Muscle layer of duodenum (tissue), 2 donors: Measurements from ENCODE around the gene MGP.

Source experiments
- H3K27ac ChIP-seq: one replicate; pipeline ENCODE4 v1.7.0; 2013; ENCODE audit warnings: mild to moderate bottlenecking, low read length
- H3K27me3 ChIP-seq: one replicate; pipeline ENCODE4 v1.7.0; 2013; ENCODE audit warnings: low read depth, mild to moderate bottlenecking, control low read depth, low read length
- H3K36me3 ChIP-seq, 2 donors: one replicate each; pipeline ENCODE4 v1.7.0; 2013; ENCODE audit warnings: low read length in 2 of 2, control low read depth in 1 of 2, mild to moderate bottlenecking in 1 of 2; ENCODE audit not compliant: insufficient read depth in 2 of 2, control insufficient read depth in 1 of 2
- H3K4me1 ChIP-seq, 2 donors: one replicate each; pipeline ENCODE4 v1.7.0; 2013; ENCODE audit warnings: low read length in 2 of 2, mild to moderate bottlenecking in 2 of 2, control low read depth in 1 of 2, moderate library complexity in 1 of 2; ENCODE audit not compliant: insufficient read depth in 2 of 2, control insufficient read depth in 1 of 2
- H3K4me3 ChIP-seq, 2 donors: one replicate each; pipeline ENCODE4 v1.7.0; 2013; ENCODE audit warnings: low read length in 2 of 2, low read depth in 1 of 2, mild to moderate bottlenecking in 1 of 2
- H3K9me3 ChIP-seq, 2 donors: one replicate each; pipeline ENCODE4 v1.7.0; 2013; ENCODE audit warnings: low read length in 2 of 2, control low read depth in 1 of 2, mild to moderate bottlenecking in 1 of 2; ENCODE audit not compliant: control insufficient read depth in 1 of 2
- donor health status: healthy.

The MGP gene

DNA sequence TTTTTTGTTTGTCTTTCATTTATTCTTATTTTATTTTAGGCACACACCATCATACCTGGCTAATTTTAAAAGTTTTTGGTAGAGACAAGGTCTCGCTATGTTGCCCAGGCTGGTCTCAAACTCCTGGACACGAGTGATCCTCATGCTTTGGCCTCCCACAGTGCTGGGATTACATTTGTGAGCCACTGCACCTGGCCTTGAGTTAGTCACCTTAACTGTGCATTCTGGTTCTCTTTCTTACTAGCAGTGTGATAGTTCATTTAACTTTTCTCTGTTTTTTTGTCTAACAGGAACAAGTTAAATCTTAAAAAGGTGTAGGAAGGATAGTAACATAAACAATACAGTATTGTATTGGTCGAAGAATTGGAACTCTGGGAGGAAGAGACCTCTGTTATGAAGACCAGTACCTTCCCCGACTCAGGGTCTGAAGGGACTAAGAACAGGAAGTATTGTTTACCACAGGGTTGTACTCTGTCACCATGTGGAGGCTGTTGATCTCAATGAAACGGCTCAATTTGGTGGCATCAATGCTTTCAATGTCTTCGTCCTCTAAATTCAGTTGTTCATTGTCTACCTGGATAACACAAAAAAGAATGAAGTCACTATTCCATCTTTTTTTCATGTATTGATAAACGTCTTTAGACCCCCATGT is 34.9 kb upstream of the MGP start:
- H3K4me3 ChIP-seq = no peak overlapping the region
- H3K27me3 ChIP-seq = no peaks in the 10 kb centered on the region
- no peak overlapping the region for H3K27ac ChIP-seq
- no peaks in the 10 kb centered on the region for H3K9me3 ChIP-seq
- no peaks in the 10 kb centered on the region for H3K36me3 ChIP-seq
- no peaks in the 10 kb centered on the region for H3K4me1 ChIP-seq

- H3K4me1 ChIP-seq = no peaks in the 10 kb centered on the region
- H3K27ac ChIP-seq = no peak overlapping the region
- no peaks in the 10 kb centered on the region for H3K9me3 ChIP-seq
- no peaks in the 10 kb centered on the region for H3K36me3 ChIP-seq
- no peak overlapping the region for H3K4me3 ChIP-seq
- no peaks in the 10 kb centered on the region for H3K27me3 ChIP-seq
Observed at GRCh38 chr12:14919455-14919854, 33.8 kb upstream of the MGP start.

DNA sequence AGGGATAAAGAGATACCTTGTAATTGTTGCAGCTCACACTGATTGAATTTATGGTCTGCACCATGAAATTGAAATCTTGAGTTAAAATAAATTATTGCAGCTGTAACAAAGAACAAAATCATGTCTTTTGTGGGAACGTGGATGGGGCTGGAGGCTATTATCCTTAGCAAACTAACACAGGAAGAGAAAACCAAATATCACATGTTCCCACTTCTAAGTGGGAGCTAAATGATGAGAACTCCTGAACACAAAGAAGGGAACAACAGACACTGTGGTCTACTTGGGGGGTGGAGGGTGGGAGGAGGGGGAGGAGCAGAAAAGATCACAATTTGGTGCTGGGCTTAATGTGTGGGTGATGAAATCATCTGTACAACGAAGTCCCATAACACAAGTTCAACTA is 30.1 kb upstream of the MGP start:
- Histone ChIP-seq H3K27ac (no peak overlapping the region), H3K4me1 (peaks cover 5 to 6% of the 10 kb centered on the region in 2 donors), H3K27me3 (no peaks in the 10 kb centered on the region), H3K4me3 (no peak overlapping the region), H3K9me3 (no peaks in the 10 kb centered on the region), H3K36me3 (no peaks in the 10 kb centered on the region)

DNA sequence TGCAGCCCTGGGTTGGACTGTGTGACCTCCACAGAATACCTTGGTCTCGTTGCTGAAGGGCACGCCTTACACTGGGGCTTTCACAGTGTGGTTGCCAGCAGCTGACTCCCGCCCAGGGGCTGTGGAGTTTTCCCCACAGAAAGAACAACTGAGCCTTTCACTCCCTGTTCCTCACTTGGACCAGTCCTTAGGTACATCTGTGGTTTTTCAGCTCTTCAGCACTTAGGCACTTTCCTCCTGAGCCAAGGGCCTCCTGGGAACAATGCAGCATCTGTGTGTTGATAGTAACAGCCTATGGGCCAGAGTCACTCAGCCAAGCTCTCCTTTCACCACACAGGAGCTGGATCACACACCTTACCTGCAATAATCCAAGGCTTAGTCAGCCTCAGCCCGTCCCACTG is 27.7 kb upstream of the MGP start:
- Histone ChIP-seq H3K36me3 (no peaks in the 10 kb centered on the region), H3K9me3 (no peaks in the 10 kb centered on the region), H3K27ac (no peak overlapping the region), H3K4me3 (no peak overlapping the region), H3K27me3 (no peaks in the 10 kb centered on the region), H3K4me1 (peaks cover 5 to 6% of the 10 kb centered on the region in 2 donors)

GRCh38 chr12:14911131-14911530 is 25.5 kb upstream of the MGP start:
- Histone ChIP-seq H3K27me3 (no peaks in the 10 kb centered on the region), H3K36me3 (no peaks in the 10 kb centered on the region), H3K4me3 (no peak overlapping the region), H3K4me1 (peaks cover 5 to 6% of the 10 kb centered on the region in 2 donors), H3K9me3 (no peaks in the 10 kb centered on the region), H3K27ac (no peak overlapping the region)

DNA sequence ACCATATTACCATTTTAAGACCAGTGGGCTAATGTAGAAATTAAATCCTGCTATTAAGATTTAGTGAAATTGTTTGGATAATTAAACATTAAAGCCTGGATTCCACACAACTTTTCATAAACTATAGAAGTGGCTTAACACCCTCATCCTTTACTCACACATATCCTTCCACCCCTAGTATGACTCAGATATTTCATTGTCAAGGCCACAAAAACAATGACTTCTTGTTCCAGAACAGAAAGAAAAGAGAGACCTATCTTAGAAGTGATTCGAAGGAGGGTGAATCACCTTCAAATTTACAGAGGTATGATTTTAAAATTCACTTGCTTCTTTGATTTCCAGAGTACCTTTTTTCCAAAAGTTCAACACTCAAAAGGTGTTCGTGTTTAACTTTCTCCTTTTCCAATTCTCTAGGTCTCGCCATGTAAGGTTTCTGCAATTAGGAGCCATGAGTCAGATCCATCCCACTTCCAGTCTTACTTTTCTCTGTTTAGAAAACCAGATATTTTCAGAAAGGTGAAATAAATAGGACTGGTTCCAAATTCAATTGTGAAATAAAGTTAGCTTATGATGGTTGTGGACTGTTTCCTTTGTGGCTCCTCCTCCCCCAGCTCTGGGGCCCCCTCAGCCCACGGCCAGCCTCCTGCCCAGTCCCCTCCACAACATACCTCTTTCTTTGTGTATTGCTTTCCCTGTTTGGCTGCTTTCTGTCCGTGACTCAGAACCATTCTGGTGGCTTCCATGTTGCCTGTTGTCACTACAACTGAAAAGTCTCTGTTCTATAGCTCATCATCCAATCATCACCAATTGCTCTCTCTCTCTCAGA is 24.6 kb upstream of the MGP start:
- Histone ChIP-seq H3K27me3 (no peaks in the 10 kb centered on the region), H3K27ac (no peak overlapping the region), H3K4me1 (peaks cover 6 to 9% of the 10 kb centered on the region in 2 donors), H3K9me3 (no peaks in the 10 kb centered on the region), H3K4me3 (no peak overlapping the region), H3K36me3 (no peaks in the 10 kb centered on the region)

- H3K9me3 ChIP-seq = no peaks in the 10 kb centered on the region
- H3K4me1 ChIP-seq = peaks cover 0 to 13% of the 10 kb centered on the region in 2 donors
- no peaks in the 10 kb centered on the region for H3K36me3 ChIP-seq
- no peak overlapping the region for H3K27ac ChIP-seq
- no peak overlapping the region for H3K4me3 ChIP-seq
- H3K27me3 ChIP-seq = no peaks in the 10 kb centered on the region
Observed at GRCh38 chr12:14907953-14908352, 22.3 kb upstream of the MGP start.

DNA sequence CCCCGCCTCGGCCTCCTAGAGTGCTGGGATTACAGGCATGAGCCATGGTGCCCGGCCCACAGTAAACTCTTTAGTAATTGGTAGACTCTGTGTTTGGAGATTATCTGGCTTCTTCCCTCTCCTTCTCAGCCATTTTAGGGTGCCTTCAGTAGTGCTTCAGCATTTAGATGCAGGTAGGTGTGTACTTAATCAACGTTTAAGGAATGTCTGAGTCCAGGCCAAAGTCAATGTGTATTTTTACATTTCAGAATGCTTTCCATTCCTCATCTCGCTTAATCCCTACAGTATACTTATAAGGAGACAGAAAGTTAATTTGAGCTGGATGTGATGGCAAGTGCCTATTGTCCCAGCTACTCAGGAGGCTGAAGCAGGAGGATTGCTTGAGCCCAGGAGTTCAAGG is 20.5 kb upstream of the MGP start:
- H3K36me3 ChIP-seq = no peaks in the 10 kb centered on the region
- H3K27ac ChIP-seq = no peak overlapping the region
- H3K4me1 ChIP-seq = peaks cover 5 to 15% of the 10 kb centered on the region in 2 donors
- no peak overlapping the region for H3K4me3 ChIP-seq
- H3K9me3 ChIP-seq = no peaks in the 10 kb centered on the region
- H3K27me3 ChIP-seq = no peaks in the 10 kb centered on the region

DNA sequence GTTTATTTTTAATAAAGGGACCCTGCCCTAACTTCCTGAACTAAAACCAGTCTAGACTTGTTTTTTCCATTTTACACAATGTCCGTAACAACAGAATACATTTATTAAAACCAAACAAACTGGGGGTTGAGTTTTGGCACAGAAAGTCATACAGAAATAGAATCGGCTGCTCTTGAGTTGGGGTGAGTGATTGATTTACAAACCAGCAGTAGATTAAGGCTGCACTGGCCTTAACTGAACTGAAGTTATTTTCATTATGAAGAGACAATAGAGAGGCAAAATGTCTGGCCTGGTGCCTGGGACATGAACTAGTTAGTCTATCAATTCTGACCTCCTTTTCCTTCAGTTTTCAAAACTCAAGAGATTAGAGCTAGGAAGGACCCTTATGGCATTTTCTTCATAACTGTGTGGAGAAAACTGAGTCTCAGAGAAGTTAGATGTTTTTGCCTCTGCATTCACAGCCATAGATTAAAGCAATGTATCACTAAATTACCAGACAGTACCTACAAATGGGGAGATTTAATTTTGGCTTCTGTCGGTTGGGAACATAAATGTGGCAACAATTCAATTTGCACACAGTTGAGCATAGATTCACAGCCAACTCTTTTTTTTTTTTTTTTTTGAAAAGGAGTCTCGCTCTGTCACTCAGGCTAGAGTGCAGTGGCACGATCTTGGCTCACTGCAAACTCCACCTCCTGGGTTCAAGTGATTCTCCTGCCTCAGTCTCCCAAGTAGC is 19.8 kb upstream of the MGP start:
- no peak overlapping the region for H3K4me3 ChIP-seq
- H3K4me1 ChIP-seq = peaks cover 5 to 15% of the 10 kb centered on the region in 2 donors
- H3K27me3 ChIP-seq = no peaks in the 10 kb centered on the region
- H3K27ac ChIP-seq = no peak overlapping the region
- no peaks in the 10 kb centered on the region for H3K9me3 ChIP-seq
- no peaks in the 10 kb centered on the region for H3K36me3 ChIP-seq

- H3K27me3 ChIP-seq = no peaks in the 10 kb centered on the region
- H3K4me1 ChIP-seq = peaks cover 5 to 15% of the 10 kb centered on the region in 2 donors
- no peak overlapping the region for H3K4me3 ChIP-seq
- H3K27ac ChIP-seq = no peak overlapping the region
- no peaks in the 10 kb centered on the region for H3K9me3 ChIP-seq
- H3K36me3 ChIP-seq = no peaks in the 10 kb centered on the region
Observed at GRCh38 chr12:14904854-14905253, 19.2 kb upstream of the MGP start.

DNA sequence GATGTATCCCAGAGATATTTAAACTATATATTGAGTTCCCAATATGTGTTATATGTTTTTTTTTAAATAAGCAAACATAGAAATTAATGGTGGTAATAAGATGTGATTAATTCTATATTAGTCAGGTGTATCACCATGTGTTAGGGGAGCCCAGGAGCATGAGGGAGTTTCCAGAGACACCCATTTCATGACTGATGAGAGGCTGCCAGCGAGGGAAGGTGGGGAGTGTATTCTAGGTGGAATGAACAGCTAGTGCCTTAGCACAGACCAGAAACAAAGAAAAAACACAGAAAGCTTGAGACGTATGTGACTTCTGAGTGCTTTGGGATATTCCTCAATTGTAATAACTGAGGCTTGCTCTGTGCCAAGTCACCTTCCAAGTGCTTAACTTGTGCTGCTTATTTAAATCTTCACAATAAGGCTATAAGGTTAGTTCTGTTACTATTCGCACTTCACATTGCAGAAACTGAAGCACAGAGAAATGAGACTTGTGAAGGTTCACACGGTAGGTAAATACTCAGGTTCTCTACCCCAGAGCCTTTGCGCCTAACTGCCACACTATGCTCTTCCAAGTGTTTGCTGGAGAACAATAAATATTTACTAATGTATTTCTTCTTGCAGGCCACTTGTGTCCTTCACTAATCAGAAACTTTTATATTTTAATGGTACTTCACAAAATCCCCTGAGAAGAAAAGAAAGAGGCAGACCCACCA is 17.9 kb upstream of the MGP start:
- Histone ChIP-seq H3K9me3 (no peaks in the 10 kb centered on the region), H3K27ac (no peak overlapping the region), H3K27me3 (no peaks in the 10 kb centered on the region), H3K4me1 (peaks cover 5 to 15% of the 10 kb centered on the region in 2 donors), H3K4me3 (no peak overlapping the region), H3K36me3 (no peaks in the 10 kb centered on the region)
